ENCODE data around the gene PEX10.

PEX10 gene

GRCh38 chr1:2378441-2378851 lies 33.9 kb downstream of the PEX10 start:
- TF ChIP-seq, protein P1, sequence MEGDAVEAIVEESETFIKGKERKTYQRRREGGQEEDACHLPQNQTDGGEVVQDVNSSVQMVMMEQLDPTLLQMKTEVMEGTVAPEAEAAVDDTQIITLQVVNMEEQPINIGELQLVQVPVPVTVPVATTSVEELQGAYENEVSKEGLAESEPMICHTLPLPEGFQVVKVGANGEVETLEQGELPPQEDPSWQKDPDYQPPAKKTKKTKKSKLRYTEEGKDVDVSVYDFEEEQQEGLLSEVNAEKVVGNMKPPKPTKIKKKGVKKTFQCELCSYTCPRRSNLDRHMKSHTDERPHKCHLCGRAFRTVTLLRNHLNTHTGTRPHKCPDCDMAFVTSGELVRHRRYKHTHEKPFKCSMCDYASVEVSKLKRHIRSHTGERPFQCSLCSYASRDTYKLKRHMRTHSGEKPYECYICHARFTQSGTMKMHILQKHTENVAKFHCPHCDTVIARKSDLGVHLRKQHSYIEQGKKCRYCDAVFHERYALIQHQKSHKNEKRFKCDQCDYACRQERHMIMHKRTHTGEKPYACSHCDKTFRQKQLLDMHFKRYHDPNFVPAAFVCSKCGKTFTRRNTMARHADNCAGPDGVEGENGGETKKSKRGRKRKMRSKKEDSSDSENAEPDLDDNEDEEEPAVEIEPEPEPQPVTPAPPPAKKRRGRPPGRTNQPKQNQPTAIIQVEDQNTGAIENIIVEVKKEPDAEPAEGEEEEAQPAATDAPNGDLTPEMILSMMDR (IDR thresholded peaks at IDR 0.05), result no peak
- no peak overlapping the region for H3K27ac Mint-ChIP-seq

DNA sequence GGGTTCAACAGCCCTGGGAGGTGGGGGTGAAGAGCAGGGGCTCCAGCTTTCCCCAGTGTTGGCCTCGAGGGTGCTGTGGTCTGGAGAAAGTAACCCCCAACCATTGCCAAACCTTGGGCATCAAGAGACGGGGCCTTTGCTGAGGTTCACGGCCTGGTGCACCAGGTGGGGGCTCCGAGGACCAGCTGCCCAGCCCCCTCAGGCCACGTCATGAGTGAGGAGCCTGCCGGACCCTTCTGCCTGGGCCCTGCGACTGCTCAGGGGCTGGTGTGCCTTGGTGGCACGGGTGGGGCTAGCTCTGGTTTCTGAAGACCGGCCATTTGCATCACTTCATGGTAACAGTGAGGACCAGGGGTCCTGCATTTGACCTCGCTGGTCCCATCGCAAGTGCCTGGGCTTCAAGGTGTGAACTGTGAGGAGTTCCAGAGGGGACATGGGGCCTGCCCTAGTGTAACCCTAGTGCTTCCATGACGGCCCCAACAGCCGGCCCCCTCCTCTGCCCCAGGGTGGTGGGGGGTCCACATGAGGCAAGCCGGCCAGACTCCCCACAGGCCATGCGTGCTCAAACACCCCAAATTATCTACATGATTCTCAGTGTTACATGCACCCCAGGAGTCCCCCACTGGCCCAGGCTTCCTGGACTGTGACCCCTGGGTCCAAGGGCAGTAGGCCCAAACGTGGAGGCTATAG lies 34.5 kb downstream of the PEX10 start:
- H3K9me3 Mint-ChIP-seq, result no peaks in the 10 kb centered on the region
- H3K4me3 Mint-ChIP-seq, result no peak overlapping the region

More at GRCh38 chr1:2378441-2378851, 33.9 kb downstream of the PEX10 start:
- no peak overlapping the region for H3K4me3 Mint-ChIP-seq
- H3K36me3 Mint-ChIP-seq (ENCODE audit: low read depth), result no peaks in the 10 kb centered on the region
- H3K9me3 Mint-ChIP-seq, result no peaks in the 10 kb centered on the region
- H3K27me3 Mint-ChIP-seq (ENCODE audit: low read depth, poor library complexity), result no peaks in the 10 kb centered on the region
- DNase-seq, result peak; percentile 1
- peaks cover 13% of the 10 kb centered on the region for H3K4me1 Mint-ChIP-seq

GRCh38 chr1:2376931-2377672 lies 35.3 kb downstream of the PEX10 start:
- Mint-ChIP-seq H3K4me1 (peaks cover 13% of the 10 kb centered on the region), H3K27ac (no peak overlapping the region), H3K27me3 (ENCODE audit: low read depth, poor library complexity) (no peaks in the 10 kb centered on the region), H3K36me3 (ENCODE audit: low read depth) (no peaks in the 10 kb centered on the region), H3K9me3 (no peaks in the 10 kb centered on the region), H3K4me3 (no peak overlapping the region)
- DNase-seq, result peak; percentile 0
- TF ChIP-seq, protein P1 (IDR thresholded peaks at IDR 0.05), result no peak

More for the DNA sequence above, 34.5 kb downstream of the PEX10 start:
- Mint-ChIP-seq H3K27me3 (ENCODE audit: low read depth, poor library complexity) (no peaks in the 10 kb centered on the region), H3K4me1 (peaks cover 13% of the 10 kb centered on the region), H3K36me3 (ENCODE audit: low read depth) (no peaks in the 10 kb centered on the region), H3K27ac (no peak overlapping the region)
- DNase-seq, result peak; percentile 2
- TF ChIP-seq, protein P1 (IDR thresholded peaks at IDR 0.05), result no peak

DNA sequence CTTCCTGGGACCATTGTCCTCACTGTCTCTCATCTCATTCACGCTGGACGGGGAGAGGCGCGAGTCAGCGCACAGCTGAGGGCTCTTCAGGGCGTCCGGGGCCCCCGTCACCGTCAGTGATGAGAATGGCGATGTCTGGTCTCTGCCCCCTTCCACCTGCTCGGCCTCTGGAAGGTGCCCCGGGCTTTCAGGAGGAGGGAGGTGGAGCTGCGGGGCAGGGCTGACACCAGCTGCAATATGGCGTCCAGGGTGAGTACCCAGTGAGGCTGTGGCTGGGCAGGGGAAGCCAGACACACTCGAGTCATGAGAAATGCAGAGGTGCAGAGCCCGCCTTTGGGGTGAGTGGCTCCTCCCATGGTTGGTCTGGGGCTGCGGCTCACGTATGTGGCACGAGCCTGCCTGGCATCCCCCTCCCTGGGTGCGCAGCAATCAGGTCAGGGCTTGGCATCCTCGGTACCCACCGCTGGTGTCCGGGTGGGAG lies 36.1 kb downstream of the PEX10 start:
- peaks cover 3% of the 10 kb centered on the region for H3K36me3 Mint-ChIP-seq (ENCODE audit: low read depth)
- no peaks in the 10 kb centered on the region for H3K9me3 Mint-ChIP-seq
- no peak overlapping the region for H3K4me3 Mint-ChIP-seq
- no peaks in the 10 kb centered on the region for H3K27me3 Mint-ChIP-seq (ENCODE audit: low read depth, poor library complexity)
- H3K27ac Mint-ChIP-seq, result no peak overlapping the region
- peaks cover 13% of the 10 kb centered on the region for H3K4me1 Mint-ChIP-seq
- TF ChIP-seq, protein P1 (IDR thresholded peaks at IDR 0.05), result no peak
- peak; percentile 0 for DNase-seq

DNA sequence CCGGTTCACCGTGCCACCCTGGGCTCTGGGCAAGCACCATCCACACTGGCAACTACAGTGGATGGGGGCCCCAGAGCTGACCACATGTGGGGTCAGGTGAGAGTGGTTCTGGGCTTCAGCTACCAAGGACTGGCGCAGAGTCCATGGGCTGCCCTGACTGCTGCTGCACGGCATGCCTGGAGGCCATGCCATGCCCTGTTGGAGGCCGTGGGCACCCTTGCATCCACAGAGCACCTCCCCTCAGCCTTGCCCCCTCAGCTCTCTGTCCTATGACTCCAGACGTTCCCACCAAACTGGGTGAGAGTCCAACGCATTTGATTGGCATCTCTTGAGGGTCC lies 36.5 kb downstream of the PEX10 start:
- Mint-ChIP-seq H3K27ac (no peak overlapping the region), H3K36me3 (ENCODE audit: low read depth) (peaks cover 7% of the 10 kb centered on the region), H3K27me3 (ENCODE audit: low read depth, poor library complexity) (no peaks in the 10 kb centered on the region), H3K4me1 (peaks cover 12% of the 10 kb centered on the region), H3K9me3 (no peaks in the 10 kb centered on the region), H3K4me3 (no peak overlapping the region)
- DNase-seq, result peak; percentile 0
- TF ChIP-seq, protein P1 (IDR thresholded peaks at IDR 0.05), result no peak

Data from nephron progenitor cell (in vitro differentiated cells).